Kidney capillary endothelial cell (primary cell): ENCODE data around the gene SCEL.
"Not testable (repeated sequence)": the region's sequence is repeated elsewhere in the genome, so short reads cannot be mapped to it uniquely, and the experiment has no call there.

Source experiments
- DNase-seq: peaks from one replicate; pipeline ENCODE4 v3.0.0-alpha.2; 2018; ENCODE audit warnings: low spot score

Gene SCEL

GRCh38 chr13:77558016-77558415, 22.5 kb downstream of the SCEL start:
- DNase-seq = no peak

DNA sequence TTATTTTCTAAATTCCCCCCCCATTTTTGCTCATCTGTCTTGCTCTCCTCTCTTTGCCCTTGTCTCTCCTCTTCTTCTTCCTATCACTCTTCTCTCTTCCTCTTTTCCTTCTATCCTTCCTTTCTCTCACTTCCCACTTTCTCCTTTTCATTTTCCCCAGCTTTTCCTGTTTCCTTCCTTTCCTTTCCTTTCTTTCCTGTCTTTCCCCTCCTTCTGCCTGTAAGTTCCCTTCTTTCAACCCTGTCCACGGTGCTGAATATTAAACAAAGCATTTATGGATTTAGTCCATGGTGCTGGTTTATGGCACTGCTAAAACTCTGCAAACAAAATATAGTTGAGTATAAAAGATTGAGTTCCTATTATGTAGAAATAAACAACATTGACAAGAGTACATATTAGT, 27.6 kb downstream of the SCEL start:
- DNase-seq = no peak

DNA sequence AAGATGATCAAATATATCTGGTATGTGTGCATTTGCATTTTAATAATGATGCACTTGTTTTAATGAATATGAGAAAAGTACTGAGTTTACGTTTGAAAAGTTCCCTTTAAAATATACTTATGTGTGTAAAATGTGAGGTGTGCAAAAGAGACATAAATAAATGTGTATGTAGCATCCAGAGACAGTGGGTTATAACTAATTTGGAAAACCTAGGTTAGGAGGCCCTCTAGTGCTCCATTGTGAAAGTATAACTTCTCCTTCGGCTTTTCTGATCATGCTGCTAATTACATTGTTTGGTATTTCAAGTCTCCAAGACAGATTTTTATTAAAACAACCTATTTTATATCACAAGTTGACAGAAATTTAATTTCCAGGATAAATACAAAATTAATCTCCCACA, 30.1 kb downstream of the SCEL start:
- DNase-seq = peak; percentile 55

GRCh38 chr13:77571956-77572355, 36.5 kb downstream of the SCEL start:
- DNase-seq = no peak

GRCh38 chr13:77574096-77574495, 38.6 kb downstream of the SCEL start:
- DNase-seq = no peak

- no peak for DNase-seq
These were observed 44.5 kb downstream of the SCEL start for GRCh38 chr13:77579959-77580358.

DNA sequence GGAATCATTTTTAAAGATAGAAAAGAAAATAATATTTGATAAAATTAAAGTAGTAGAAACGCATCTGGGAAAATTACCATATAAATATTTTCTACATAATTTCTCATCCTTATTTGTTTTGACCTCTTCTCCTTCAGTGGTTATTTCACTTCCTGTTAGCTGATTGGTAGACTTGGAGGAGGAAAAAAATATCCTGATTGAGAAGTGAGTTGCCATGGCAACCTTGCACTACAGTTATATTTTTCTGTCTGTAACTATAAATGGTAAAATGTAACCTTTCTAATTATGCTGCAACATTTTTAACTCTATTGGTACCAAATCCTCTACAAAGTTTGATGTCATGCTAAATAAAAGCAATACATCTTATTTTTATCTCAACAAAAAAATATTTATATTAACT, 45.2 kb downstream of the SCEL start:
- no peak for DNase-seq

DNA sequence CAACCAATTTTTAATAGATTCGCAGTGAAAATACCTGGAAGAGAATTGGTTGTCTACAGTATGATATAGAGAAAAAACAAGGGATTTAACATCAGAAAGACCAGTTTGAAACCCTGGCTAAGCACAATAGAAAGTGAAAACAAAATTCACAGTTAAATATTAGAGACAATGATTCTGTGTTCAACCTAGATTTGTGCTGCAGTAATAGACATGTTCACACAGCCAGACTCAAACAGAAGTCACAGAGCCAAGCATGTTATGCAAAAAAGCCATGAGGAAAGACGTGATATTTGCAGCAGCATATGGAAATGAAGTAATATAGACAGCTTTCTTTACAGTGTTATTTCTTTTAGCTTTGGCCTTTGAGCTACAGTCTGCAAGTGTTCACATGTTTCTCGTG, 48.1 kb downstream of the SCEL start:
- DNase-seq = no peak

DNA sequence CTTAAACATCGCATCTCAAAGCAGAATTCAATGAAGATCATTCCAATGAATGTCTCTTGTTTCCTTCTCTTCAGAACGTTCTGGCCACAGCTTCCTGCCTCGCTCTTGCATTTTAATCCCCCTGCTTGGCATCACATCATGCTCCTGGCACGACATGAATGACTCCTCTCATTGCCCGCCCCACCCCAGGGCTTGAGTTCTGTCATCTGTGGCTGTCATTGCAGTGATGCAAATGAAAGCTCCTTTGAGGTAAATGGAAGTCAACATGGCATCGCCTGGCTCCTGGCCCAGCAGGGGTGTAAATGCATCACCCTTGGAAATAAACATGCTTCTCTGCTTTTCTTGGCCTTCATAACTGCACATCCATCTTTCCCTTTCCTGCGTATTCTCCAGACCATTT, 48.6 kb downstream of the SCEL start:
- no peak for DNase-seq

DNA sequence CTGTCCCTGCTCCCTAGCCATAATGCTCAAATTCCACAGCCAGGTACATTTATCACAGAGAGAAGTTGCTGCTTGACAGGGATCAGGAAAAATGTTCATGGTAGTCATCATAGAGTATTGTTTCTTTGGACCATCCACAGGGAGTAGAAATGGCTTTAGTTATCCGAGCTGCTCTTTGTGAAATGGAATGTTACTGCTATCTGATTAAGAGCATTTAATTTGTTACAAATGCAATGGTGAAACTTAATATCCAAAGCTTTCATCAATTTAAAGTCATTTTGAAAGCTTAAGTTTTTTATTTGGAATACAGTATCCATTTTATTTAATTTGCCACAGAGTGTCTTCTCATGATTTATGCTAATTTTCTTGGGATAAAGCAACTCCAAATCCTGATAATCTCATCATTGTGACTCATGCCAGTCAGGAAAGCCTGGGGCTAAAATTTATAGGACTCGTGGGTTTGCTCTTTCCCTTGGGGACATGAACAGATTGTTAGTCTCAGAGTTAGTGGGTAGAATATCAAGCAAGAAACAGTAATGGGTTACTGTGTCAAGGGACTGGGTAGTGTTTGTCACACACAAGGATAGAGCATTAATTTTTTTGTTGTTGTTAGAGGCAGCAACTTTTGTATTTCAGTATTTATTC, 59.8 kb downstream of the SCEL start:
- no peak for DNase-seq

DNA sequence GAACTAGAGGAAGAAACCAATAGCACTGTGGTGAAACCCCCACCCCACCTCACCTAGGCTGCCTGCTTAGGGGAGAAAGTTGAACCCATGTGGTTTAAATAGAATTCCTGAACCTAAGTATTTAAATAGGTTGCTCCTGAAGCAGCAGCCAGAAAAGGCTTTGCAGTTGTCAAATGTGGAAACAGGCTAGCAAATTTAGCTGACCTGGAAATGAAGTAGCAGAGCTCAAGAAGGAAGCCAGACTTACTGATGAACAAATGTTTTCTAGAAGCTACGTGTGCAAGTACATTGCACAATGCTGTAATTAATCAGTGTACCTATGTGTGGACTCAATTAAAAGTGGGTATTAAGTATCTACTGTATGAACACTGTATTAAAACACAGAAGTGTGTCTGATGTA, 61.3 kb downstream of the SCEL start:
- DNase-seq = no peak

DNA sequence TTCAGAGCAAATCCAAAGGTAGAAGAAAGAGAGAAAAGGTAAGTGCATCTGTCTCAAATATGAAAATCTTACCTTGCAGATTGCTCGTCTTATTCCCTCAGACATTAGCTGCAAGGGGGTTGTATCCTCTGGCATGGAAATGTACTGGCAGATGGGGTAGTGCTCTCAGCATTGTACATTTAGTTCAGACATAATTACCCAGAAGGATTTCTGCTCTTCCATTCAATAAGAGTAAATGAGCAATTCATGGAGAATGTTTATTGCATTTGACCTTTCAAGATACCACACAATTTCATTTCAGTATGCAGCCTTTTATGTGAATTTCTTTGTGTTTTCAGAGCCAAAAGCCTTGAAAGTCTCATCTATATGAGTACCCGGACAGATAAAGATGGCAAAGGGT, 63.8 kb downstream of the SCEL start:
- no peak for DNase-seq

DNA sequence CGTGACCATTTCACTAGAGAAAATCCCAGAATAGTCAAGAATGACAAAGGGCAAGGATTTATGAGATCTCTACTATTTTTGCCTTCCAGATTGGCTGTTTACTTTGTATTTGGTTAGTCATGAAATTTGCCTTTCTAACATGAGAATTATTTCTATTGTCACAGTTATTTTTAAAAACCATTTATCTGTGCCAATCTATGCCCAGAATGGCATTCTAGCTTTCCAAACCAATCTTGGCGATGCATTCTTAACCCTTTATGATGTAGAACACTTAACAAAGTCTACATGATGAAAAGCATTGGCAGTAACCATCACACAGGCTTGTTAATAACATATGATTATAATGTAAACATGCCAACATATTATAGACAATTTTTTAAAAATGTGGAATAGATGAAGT, 65.2 kb downstream of the SCEL start:
- no peak for DNase-seq

DNA sequence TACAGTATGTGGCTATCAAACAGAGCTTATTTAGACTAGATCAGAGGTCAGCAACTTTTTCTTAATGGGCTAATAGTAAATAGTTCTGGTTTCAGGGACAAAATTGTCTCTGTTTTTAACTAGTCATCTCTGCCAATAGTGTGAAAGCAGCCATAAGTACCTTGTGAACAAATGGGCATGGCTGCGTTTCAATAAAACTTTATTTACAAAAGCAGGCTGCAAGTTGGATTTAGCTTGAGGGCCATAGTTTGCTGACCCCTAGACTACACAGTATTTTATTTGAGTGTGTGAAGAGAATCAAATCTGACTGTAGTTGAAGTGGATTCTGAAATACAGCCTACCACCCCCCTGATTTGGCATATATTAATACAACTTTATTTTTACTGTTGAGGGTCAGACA, 75.6 kb downstream of the SCEL start:
- DNase-seq = no peak

- DNase-seq = no peak
These were observed 80.5 kb downstream of the SCEL start for GRCh38 chr13:77616027-77616426.

GRCh38 chr13:77619655-77620054, 84.1 kb downstream of the SCEL start:
- no peak for DNase-seq

- no peak for DNase-seq
These were observed 84.6 kb downstream of the SCEL start for GRCh38 chr13:77620138-77620537.

DNA sequence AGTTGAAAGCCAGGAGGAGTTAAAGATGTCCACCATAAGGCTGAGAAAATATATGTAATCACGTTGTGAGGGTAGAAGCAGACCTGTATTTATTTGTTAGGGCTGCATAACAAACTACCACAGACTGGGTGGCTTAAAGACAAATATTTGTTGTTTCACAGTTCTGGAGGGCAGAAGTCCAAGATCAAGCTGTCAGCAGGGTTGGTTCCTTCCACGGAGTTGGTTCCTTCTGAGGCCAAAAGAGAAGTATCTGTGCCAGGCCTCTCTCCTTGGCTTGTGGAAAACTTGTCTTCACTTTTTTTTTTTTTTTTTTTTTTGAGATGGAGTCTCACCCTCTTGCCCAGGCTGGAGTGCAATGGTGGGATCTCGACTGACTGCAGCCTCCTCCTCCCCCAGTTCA, 88.3 kb downstream of the SCEL start:
- no peak for DNase-seq

DNA sequence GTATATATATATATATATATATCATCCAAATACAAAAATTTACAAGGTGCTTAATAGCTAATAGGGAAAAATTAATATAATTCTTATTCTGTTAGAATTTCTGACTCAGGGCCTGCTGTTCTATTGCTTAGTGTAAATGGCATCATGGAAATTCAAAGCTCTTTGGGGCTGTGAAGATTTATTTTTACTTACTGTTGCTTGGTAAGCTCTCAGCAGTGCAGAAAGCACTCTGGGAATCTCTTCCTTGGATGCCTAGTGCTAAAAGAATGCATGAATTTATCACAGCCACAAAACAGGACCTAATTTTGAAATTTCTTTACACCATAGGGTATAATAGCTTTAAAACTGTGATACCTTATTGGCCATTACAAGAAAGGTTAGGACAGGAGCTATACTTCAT, 92.7 kb downstream of the SCEL start:
- DNase-seq = no peak

DNA sequence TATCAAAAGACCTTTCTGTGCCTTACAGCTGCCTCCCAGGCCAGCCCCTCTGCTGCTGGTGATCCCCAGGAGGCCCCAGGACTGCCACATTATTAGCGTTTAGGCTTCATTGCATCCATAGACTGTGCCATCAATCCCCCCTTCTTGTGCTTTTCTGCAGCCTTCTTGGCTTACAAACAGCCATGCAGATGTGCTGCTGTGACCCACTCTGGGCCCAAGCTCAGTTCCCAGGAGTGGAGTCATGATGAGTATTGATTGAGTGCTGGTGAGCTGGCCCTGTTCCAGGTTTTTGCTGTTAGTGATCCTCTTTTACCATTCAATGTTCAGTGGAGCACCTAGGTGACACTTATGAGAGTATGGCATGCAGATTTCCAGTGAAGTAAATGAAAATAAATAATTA, 102.1 kb downstream of the SCEL start:
- no peak for DNase-seq

DNA sequence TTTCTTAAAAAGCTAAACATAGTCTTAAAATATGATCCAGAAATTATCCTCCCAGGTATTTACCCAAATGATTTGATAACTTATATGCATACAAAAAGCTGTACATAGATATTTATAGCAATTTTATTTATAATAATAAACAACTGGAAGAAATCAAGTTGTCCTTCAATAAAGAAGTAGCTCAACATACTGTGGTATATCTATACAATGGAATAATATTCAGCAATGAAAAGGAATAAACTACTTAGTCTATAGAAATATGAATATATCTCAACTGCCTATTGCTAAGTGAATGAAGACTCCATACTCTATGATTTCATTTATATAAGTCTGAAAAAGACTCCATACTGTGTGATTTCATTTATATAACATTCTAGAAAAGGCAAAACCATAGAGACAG, 114.9 kb downstream of the SCEL start:
- no peak for DNase-seq

DNA sequence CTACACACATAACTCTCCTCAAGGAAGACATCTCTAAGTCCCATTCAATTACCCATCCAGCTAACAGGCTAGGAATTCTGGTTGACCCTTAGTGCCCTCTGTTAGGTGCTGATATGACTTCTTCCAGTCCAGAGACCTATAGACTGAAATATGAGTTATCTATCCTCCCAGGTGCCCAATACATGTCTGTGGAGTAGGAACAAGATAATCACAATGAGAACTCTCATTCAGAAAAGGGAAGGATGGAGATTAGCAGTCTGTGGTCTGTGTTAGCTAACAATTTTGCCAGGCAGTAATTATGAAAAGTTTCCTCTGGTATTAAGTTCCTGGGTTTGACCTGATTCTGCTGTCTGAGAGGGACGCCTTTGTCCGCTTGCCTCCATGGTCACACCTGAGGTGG, 117.8 kb downstream of the SCEL start:
- DNase-seq = no peak

GRCh38 chr13:77660016-77660415, 124.5 kb downstream of the SCEL start:
- DNase-seq = not testable (repeated sequence)

DNA sequence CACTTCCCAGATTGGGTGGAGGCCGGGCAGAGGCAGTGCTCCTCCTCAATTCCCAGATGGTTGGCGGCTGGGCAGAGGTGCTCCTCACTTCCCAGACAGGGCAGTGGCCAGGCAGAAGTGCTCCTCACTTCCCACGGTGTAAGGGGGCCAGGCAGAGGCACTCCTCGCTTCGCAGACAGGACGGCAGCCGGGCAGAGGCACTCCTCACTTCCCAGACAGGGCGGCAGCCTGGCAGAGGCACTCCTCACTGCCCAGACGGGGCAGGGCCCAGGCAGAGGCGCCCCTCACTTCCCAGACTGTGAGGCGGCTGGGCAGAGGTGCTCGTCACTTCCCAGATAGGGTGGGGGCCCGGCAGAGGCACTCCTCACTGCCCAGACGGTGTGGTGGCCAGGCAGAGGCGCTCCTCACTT, 125.3 kb downstream of the SCEL start:
- DNase-seq = no peak

DNA sequence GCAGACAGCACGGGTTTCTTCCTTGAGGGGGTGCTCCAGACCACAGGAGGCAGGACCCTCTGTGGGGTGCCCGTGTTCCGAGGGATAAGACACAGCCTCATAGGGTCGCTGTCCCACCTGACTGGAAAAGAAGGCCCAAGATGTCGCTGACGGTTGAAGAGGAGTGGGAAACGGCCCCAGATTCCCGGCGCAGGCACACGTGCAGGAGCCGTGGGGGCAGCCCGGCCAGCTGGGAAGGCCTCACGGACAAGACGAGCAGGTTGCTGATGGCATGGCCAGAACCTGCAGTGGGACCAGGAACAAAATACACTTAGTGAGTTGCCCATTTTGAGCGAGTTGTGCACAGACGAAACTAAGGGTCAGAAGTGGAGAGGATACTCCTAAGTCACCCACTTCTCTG, 126.8 kb downstream of the SCEL start:
- DNase-seq = not testable (repeated sequence)
